Stimulated activated CD8-positive, alpha-beta memory T cell treated with anti-CD3 and anti-CD28 coated beads, Interleukin-4, amount 100 ng/mL, for 4 hours (primary cell): ENCODE measurements around the gene PKDCC.
"Not testable (repeated sequence)": the region's sequence is repeated elsewhere in the genome, so short reads cannot be mapped to it uniquely, and the experiment has no call there.

Source experiments
- DNase-seq, 2 donors: peaks; one replicate each; pipeline ENCODE4 v3.0.0-alpha.2; 2020; ENCODE audit warnings: low read depth in 2 of 2, low spot score in 1 of 2

PKDCC gene

DNA sequence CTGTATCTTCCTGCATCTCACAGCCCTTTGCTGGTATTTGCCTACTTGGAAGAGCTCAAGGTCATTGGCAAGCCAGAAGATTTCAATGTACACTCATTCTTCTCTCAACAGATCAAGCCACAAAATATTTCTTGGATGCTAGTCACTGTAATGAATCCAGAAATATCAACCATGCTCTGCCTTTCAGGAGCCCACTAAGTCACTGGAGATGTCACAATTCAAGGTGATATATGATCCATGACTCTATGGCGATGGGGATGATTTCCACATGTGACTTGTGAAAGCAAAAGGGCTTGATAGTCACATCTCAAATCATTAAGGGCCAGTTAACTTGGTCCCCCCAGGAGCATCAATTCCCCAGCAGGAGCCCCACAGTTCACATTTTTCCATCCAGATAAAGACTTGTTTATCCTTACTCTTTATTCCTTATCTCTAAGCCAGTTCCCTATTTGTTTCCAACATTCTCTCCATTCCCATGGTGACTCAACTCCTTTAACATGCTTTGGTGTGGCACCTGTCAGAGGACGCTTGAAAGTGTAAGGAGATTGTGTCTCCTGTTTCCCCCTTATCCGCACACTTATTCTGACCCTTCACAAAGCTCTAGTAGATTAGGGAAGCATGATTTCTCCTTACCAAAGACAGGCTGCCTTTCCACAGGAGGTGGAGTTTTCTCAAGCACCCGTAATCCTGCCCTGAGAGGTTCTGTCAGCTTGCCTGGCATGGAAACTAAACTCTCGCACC lies 15.8 kb downstream of the PKDCC start:
- DNase-seq = no peak

DNA sequence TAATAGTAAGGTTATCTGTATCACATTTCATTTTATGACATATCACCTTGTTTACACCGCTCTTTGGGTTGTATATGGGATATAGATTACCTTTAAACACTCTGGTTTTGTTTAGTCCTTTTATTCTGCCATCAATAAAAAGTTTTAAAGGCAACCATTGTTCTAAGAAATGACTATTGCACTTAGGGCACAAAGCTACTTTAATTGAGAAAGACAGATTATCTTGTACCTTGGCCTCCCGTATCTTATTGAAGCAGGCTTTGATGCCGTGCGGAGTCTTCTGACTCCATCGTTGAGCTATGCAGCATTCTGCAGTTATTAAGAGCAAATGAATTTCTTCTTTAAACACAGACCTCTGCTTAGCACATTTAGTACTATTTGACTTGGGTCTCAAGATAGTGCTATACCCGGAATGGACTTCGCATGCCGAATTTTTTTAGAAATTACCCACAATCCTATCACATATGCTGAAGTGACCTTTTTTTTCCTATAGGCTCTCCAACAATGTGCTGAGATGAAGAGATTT lies 16.7 kb downstream of the PKDCC start:
- no peak for DNase-seq

DNA sequence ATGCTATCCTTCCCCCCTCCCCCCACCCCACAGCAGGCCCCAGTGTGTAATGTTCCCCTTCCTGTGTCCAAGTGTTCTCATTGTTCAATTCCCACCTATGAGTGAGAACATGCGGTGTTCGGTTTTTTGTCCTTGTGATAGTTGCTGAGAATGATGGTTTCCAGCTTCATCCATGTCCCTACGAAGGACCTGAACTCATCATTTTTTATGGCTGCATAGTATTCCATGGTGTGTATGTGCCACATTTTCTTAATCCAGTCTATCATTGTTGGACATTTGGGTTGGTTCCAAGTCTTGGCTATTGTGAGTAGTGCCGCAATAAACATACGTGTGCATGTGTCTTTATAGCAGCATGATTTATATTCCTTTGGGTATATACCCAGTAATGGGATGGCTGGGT lies 17.9 kb downstream of the PKDCC start:
- not testable (repeated sequence) for DNase-seq

DNA sequence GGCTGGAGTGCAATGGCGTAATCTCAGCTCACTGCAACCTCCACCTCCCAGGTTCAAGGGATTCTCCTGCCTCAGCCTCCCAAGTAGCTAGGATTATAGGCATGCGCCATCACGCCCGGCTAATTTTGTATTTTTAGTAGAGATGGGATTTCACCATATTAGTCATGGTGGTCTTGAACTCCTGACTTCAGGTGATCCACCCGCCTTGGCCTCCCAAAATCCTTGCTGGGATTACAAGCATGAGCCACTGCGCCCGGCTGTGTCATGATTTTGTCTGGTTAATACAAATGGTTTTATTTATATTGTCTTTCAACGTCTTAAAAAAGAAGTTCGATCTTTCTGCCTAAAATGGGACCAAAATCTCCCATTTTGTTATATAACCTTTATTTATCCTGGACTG lies 19.2 kb downstream of the PKDCC start:
- not testable (repeated sequence) for DNase-seq

DNA sequence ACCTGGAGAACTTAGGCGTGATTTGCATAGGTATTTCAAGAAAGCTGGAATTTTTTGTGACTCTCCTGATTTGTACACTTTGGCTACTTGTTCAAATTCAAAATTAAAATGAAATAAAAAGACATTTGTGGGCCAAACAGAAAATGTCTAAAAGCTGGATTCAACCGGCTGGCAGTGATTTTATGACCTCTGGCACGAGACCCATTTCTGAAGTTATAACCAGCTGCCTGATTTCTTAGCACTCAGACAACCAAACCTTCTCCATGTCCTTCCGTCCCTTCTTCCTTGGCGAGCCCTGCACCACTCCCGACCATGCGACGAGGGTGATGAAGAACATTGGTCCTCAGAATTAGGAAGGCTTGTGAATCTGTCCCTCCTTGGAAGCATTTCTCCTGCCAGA lies 19.7 kb downstream of the PKDCC start:
- no peak for DNase-seq

DNA sequence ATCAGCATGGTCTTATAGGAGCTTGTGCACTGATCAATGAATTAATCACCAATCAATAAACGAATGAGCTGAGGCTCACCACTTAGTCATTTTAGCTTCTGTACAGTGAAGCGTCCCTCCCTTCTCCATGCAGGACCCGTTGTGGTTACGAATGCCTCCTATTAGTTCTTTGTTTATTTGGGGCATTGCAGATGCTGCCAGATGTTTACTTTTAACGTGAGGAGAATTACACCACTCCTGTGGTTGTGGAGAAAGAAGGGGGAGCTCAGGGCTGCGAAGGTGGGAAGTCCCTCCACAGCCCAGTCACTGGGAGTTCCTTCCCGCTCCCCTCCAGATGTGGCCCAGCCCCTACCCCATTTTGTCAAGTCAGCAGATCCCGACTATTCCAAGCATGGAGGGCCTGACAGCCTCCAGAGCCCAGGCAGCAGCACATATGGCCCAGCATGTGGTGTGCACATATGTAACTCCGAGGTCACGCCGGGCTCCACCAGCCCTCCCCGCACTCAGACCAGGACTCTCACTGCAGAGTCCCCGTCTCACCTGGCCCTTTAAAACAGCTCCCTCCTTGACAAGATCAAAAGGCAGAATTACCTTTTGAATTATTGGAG lies 20.9 kb downstream of the PKDCC start:
- DNase-seq = no peak

DNA sequence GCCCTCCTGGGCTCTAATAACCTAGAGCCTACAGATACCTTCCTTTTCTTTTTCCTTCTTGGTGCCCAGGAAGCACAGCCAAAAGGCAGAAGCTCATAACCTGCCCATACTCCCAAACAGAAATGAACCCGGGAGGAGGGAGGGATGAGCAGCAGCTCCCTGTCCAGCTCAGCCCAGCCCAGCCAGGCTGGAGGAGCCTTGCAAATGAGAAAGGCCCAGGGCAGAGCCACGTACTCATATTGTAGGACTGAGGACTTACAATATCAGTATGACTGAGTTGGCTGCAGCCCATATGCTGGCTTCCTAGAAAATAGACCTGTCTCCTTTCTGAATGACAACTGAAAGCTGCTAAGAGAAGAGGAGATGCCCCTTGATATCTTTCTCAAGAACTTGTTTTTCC lies 21.7 kb downstream of the PKDCC start:
- DNase-seq = no peak

GRCh38 chr2:42071791-42072190 lies 24.0 kb downstream of the PKDCC start:
- DNase-seq = no peak

- DNase-seq = no peak
Measured at GRCh38 chr2:42072349-42073118, 24.7 kb downstream of the PKDCC start.

- DNase-seq = no peak
Measured at GRCh38 chr2:42073739-42074503, 26.1 kb downstream of the PKDCC start.

GRCh38 chr2:42074661-42075060 lies 26.8 kb downstream of the PKDCC start:
- no peak for DNase-seq

GRCh38 chr2:42076357-42077225 lies 28.8 kb downstream of the PKDCC start:
- DNase-seq = no peak

DNA sequence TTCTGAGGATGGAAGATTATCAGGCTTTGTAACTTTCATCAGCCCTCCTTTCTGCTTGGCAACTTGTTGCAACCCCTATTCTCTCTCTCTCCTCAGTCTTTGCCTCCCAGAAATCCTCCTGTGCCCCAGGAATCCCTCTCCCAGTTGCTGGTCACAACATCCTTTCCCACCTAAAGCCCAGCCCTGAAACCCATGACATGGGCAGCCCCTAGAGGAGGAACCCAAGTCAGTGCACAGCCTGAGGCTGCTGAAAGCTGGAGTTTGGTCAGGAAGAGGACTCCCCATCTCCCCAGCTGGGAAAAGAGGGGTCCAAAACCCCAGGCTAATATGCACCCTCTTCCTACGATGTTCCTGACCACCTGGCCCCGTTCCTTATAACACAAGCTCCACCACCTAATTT lies 29.5 kb downstream of the PKDCC start:
- no peak for DNase-seq

GRCh38 chr2:42079737-42080287 lies 32.0 kb downstream of the PKDCC start:
- DNase-seq = no peak

- not testable (repeated sequence) for DNase-seq
Measured at GRCh38 chr2:42081151-42081550, 33.3 kb downstream of the PKDCC start.

- no peak for DNase-seq
Measured at GRCh38 chr2:42082016-42082415, 34.2 kb downstream of the PKDCC start.

GRCh38 chr2:42084231-42084671 lies 36.4 kb downstream of the PKDCC start:
- DNase-seq = no peak

- DNase-seq = not testable (repeated sequence)
Measured at GRCh38 chr2:42085070-42085469, 37.2 kb downstream of the PKDCC start.

- no peak for DNase-seq
Measured at GRCh38 chr2:42085706-42086487, 38.1 kb downstream of the PKDCC start.
